ENCODE data around the gene TRAK2. TPM values are rescaled to one million over a fixed set of nuclear protein-coding genes. Genes with fewer than 3 reads are reported as not detected.

The TRAK2 gene
- total RNA-seq, 3 donors from 2014 or later (not counting 1 experiment from before 2014, with no cell fraction given), result 19.2 to 29.4 (median 26.2) TPM

DNA sequence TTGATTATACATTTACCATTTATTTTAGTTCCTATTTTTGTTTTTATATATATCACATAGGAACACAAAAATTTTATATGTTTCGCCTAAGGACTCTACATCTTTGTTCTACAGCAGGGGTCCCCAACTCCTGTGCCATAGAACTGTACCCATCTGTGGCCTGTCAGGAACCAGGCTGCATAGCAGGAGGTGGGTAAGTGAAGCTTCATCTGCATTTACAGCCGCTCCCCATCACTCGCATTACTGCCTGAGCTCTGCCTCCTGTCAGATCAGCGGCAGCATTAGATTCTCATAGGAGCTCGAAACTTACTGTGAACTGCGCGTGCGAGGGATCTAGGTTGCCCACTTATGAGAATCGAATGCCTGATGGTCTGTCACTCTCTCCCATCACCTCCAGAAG is 25.3 kb downstream of the TRAK2 start:
- WGBS (ENCODE audit: insufficient coverage), result 96% methylated on average over 9 of the region's 9 CpGs
- no peak overlapping the region for H3K4me3 ChIP-seq (ENCODE audit: low read length)
- peaks cover 3% of the 10 kb centered on the region for H3K4me1 ChIP-seq (ENCODE audit: control insufficient read depth, insufficient read depth, low read length)
- peaks cover 0 to 2% of the 10 kb centered on the region in 2 donors for H3K9me3 Mint-ChIP-seq
- H3K4me3 Mint-ChIP-seq, result no peak overlapping the region
- no peaks in the 10 kb centered on the region for H3K27me3 Mint-ChIP-seq (ENCODE audit: low read depth in 2 of 2)
- ATAC-seq (no peak), DNase-seq (no peak)
- H3K4me1 Mint-ChIP-seq, result peaks cover 21 to 28% of the 10 kb centered on the region in 2 donors
- H3K36me3 ChIP-seq (ENCODE audit: control insufficient read depth, insufficient read depth, low read length), result no peaks in the 10 kb centered on the region
- no peak overlapping the region for H3K27ac ChIP-seq (ENCODE audit: low read length)
- intact Hi-C loops (cut with micrococcal nuclease), result no loop called here
- no peak overlapping the region for H3K27ac Mint-ChIP-seq
- no peaks in the 10 kb centered on the region for H3K9me3 ChIP-seq (ENCODE audit: control insufficient read depth, insufficient read depth, low read length)
- TF ChIP-seq, protein P1, sequence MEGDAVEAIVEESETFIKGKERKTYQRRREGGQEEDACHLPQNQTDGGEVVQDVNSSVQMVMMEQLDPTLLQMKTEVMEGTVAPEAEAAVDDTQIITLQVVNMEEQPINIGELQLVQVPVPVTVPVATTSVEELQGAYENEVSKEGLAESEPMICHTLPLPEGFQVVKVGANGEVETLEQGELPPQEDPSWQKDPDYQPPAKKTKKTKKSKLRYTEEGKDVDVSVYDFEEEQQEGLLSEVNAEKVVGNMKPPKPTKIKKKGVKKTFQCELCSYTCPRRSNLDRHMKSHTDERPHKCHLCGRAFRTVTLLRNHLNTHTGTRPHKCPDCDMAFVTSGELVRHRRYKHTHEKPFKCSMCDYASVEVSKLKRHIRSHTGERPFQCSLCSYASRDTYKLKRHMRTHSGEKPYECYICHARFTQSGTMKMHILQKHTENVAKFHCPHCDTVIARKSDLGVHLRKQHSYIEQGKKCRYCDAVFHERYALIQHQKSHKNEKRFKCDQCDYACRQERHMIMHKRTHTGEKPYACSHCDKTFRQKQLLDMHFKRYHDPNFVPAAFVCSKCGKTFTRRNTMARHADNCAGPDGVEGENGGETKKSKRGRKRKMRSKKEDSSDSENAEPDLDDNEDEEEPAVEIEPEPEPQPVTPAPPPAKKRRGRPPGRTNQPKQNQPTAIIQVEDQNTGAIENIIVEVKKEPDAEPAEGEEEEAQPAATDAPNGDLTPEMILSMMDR (IDR thresholded peaks at IDR 0.05), result no peak
- no peaks in the 10 kb centered on the region for H3K27me3 ChIP-seq (ENCODE audit: control insufficient read depth, insufficient read depth, low read length)
- H3K36me3 Mint-ChIP-seq, result no peaks in the 10 kb centered on the region

DNA sequence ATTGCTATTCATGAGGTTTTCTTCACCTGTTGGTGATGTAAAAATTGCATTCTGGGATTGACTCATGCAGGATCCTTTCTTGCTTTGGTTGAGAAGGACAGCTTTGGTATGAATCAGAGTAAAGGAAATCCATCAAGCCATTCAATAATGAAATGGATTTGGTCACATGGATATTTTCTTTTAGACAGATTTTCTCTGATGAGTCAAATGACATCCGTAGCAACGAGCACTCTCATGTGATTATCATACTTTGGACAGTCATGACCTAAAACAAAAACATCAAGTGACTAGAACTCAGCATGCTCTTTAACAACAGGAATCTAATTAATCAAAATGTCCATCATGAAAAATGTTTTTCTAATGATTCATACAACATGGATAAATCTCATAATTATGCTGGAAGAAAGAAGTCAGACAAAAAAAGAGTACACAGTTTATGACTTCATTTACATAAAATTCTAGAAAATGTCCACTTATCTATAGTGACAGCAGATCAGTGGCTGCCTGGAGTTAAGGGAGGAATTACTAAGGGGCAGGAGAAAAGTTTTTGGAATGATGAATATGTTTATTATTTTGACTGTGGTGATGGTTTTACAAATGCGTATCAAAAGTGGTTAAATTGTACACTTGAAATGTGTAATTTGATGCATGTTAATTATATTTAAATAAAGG is 30.7 kb downstream of the TRAK2 start:
- H3K4me1 Mint-ChIP-seq, result peaks cover 23 to 32% of the 10 kb centered on the region in 2 donors
- no peak for ATAC-seq
- H3K4me3 ChIP-seq (ENCODE audit: low read length), result no peak overlapping the region
- no peaks in the 10 kb centered on the region for H3K27me3 Mint-ChIP-seq (ENCODE audit: low read depth in 2 of 2)
- intact Hi-C loops (cut with micrococcal nuclease), result no loop called here
- WGBS (ENCODE audit: insufficient coverage), result 74% methylated on average over 3 of the region's 3 CpGs
- no peaks in the 10 kb centered on the region for H3K36me3 ChIP-seq (ENCODE audit: control insufficient read depth, insufficient read depth, low read length)
- no peak overlapping the region for H3K27ac ChIP-seq (ENCODE audit: low read length)
- no peak overlapping the region for H3K27ac Mint-ChIP-seq
- H3K27me3 ChIP-seq (ENCODE audit: control insufficient read depth, insufficient read depth, low read length), result no peaks in the 10 kb centered on the region
- H3K9me3 Mint-ChIP-seq, result no peaks in the 10 kb centered on the region
- H3K4me3 Mint-ChIP-seq, result no peak overlapping the region
- no peaks in the 10 kb centered on the region for H3K9me3 ChIP-seq (ENCODE audit: control insufficient read depth, insufficient read depth, low read length)
- TF ChIP-seq, protein P1 (IDR thresholded peaks at IDR 0.05), result no peak
- H3K4me1 ChIP-seq (ENCODE audit: control insufficient read depth, insufficient read depth, low read length), result peaks cover 3% of the 10 kb centered on the region
- DNase-seq, result no peak
- no peaks in the 10 kb centered on the region for H3K36me3 Mint-ChIP-seq

DNA sequence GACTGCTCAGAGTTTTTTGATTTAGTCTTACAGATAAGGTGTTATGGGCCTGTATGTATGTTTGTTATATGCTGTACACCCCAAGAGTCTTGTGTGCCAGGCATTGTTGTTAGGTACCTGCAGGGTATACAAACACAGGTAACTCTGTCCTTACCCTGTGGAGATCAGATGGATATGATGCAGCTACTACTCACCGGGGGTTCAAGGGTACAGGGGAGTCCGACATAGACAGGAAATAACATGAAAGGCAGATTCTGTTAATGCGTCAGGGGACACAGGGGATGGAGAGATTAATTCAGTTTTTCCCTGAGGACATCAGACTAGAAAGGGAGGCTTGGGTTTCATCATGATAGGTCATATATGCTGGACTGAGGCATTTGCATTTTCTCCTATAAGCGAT is 31.3 kb downstream of the TRAK2 start:
- 93% methylated on average over 4 of the region's 4 CpGs for WGBS (ENCODE audit: insufficient coverage)
- H3K27me3 Mint-ChIP-seq (ENCODE audit: low read depth in 2 of 2), result no peaks in the 10 kb centered on the region

More for the DNA sequence above, 31.3 kb downstream of the TRAK2 start:
- ATAC-seq, result no peak
- H3K36me3 ChIP-seq (ENCODE audit: control insufficient read depth, insufficient read depth, low read length), result no peaks in the 10 kb centered on the region
- peaks cover 3% of the 10 kb centered on the region for H3K4me1 ChIP-seq (ENCODE audit: control insufficient read depth, insufficient read depth, low read length)
- H3K4me3 ChIP-seq (ENCODE audit: low read length), result no peak overlapping the region
- DNase-seq, result no peak
- TF ChIP-seq, protein P1 (IDR thresholded peaks at IDR 0.05), result no peak
- no peak overlapping the region for H3K4me3 Mint-ChIP-seq
- H3K36me3 Mint-ChIP-seq, result no peaks in the 10 kb centered on the region
- H3K9me3 ChIP-seq (ENCODE audit: control insufficient read depth, insufficient read depth, low read length), result no peaks in the 10 kb centered on the region
- no peak overlapping the region for H3K27ac ChIP-seq (ENCODE audit: low read length)
- peak overlapping the region in 1 of 2 donors; percentile 5 for H3K27ac Mint-ChIP-seq
- no peaks in the 10 kb centered on the region for H3K9me3 Mint-ChIP-seq
- no peaks in the 10 kb centered on the region for H3K27me3 ChIP-seq (ENCODE audit: control insufficient read depth, insufficient read depth, low read length)
- intact Hi-C loops (cut with micrococcal nuclease), result no loop called here
- H3K4me1 Mint-ChIP-seq, result peaks cover 23 to 32% of the 10 kb centered on the region in 2 donors
